LNCAP (cell line): ENCODE results near the gene LUC7L2.

ENCODE experiments used
- TF ChIP-seq, protein P1 (sequence below): fragments of 450-650 bp; IDR thresholded peaks from 2 replicates; pipeline ENCODE4 v1.5.1; 2017; ENCODE audit warnings: mild to moderate bottlenecking

The LUC7L2 gene

DNA sequence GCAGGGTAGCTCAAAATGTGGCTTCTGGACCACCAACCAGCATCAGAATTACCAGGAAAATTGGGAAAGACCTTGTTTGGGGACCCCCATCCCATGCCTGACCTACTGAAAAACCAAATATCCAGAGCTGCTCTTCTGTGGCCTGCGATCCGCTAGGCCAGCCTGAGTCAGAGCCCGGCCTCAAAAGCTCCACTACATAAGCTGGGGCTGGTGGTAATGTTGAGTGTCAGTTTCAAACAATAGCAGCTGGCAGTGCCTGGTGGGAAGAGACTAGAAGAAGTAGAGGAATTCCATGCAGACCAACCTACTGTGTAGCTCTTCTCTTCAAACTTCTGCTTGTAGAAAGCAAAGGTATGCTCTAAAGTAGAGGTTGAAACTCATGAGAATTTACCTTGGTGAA lies 71.8 kb downstream of the LUC7L2 start:
- TF ChIP-seq, protein P1, sequence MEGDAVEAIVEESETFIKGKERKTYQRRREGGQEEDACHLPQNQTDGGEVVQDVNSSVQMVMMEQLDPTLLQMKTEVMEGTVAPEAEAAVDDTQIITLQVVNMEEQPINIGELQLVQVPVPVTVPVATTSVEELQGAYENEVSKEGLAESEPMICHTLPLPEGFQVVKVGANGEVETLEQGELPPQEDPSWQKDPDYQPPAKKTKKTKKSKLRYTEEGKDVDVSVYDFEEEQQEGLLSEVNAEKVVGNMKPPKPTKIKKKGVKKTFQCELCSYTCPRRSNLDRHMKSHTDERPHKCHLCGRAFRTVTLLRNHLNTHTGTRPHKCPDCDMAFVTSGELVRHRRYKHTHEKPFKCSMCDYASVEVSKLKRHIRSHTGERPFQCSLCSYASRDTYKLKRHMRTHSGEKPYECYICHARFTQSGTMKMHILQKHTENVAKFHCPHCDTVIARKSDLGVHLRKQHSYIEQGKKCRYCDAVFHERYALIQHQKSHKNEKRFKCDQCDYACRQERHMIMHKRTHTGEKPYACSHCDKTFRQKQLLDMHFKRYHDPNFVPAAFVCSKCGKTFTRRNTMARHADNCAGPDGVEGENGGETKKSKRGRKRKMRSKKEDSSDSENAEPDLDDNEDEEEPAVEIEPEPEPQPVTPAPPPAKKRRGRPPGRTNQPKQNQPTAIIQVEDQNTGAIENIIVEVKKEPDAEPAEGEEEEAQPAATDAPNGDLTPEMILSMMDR, result no peak

DNA sequence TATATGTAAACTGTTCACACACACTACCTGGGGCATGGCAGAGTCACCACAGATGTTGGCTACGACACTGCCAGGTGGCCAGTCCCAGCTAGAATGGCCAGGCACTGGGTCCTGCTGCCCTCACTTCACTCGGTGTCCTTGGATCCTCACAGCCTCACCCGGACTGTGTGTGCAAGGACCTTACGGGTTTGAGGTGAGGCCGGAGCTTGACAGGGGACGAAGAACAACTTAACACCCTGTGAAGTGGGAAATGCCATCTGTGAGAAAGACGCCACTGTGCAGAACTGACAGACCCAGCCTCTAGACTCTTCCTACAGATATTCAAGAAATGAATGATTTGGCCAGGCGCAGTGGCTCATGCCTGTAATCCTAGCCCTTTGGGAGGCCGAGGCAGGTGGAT lies 77.1 kb downstream of the LUC7L2 start:
- TF ChIP-seq, protein P1, result no peak

DNA sequence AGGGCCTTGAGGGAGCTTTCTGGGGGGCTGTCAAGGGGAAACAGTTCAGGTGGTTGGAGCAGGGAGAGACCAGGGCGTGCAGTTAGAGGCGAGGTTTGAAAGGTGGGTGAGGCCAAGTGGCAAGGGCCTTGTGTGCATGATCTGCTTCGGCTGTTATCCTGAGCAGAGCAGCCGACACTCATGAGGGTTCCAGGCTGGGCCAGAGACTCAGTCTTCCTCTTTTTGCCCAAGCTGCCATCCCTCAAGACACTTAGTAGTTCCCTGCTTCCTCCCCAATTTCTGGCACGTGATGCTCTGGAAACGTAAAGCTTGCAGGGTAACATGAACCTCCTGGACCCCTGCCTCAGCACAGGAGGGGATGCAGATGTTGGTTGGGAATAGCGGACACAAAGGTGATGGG lies 79.7 kb downstream of the LUC7L2 start:
- TF ChIP-seq, protein P1, result no peak

DNA sequence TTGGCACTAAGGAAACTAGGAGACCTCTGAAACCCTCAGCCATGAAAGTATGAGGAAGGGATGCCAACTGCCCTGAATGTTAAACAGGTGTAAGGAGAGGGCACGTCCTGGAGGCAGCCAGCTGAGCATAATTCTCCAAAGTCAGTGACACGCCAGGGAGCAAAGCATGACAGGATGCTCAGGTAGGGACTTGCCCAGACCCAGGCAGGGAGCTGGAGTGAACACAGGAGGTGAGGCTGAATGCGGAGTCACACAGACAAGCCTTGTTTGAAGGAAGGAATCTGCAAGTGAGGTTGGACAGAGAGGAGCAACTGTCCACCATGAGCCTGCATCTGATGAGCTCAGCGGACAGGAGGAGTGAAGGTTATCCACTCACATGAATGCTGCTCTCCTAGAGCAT lies 82.3 kb downstream of the LUC7L2 start:
- TF ChIP-seq, protein P1, result no peak

DNA sequence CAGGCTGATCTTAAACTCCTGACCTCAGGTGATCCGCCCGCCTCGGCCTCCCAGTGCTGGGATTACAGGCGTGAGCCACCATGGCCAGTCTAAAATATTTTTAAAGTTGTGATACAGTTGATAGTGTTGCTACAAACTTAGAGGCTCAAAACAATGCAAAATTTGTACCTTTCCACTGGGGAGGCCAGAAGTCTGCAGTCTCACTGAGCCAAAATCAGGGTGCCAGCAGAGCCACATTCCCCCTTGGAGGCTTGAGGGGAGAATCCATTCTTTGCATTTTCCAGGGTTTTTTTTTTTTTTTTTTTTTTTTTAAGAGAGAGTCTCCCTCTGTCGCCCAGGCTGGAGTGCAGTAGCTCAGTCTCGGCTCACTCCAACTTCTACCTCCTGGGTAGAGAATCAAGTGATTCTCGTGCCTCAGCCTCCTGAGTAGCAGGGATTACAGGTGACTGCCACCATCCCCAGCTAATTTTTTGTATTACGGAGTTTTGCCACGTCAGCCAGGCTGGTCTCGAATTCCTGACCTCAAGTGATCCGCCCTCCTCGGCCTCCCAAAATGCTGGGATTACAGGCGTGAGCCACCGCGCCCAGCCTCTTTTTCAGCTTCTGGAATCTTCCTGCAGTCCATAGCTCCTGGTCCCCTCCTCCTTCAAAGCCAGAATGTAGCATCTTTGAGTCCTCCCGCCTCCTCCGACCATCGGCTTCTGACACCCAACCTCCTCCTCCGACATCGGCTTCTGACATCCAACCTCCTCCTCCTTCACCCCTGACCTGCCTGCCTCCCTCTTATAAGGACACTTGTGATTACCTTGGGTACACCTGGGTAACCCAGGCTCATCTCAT lies 86.6 kb downstream of the LUC7L2 start:
- TF ChIP-seq, protein P1, result no peak

DNA sequence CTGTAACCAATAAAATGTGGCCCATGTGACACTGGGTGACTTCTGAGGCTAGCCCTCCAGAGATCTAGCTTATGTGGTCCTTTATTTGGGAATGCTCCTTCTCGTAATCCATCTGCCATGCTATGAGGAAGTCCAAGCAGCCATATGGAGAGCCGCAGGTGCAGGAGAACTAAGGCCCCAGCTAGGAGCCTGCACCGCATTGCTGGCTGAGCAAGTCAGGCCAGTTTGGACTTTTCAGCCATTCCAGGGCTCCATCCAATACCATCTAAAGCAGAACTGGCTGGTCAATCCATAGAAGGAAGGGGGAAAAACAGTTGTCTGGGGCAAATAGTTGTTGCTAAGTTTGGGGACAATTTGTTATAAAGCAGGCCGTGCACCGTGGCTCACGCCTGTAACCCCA lies 91.2 kb downstream of the LUC7L2 start:
- TF ChIP-seq, protein P1, result no peak

DNA sequence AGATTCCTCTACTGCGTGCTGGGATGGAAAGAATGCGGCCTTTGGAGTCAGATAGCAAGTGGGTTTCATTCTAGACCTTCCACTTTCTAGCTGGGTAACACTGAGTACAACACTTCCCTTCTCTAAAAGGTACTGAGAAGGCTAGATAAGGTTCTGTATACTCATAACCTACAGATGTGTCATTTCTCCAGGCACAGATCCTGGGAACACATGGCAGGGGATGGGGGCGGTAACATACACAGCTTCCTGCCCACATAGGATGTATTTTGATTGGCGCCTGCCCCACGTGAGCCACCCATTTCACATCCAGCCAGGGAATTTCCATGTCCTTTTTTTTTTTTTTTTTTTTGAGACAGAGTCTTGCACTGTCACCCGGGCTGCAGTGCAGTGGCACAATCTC lies 91.9 kb downstream of the LUC7L2 start:
- TF ChIP-seq, protein P1, result no peak
